C4-2B (cell line): ENCODE data around the gene DHX29.

ENCODE experiments used
- ZFX ChIP-seq: fragments of 450-650 bp; IDR thresholded peaks from 2 replicates; pipeline ENCODE4 v1.6.1; 2017
- TF ChIP-seq, protein P1 (sequence below): fragments of 450-650 bp; conservative IDR thresholded peaks from 2 replicates; pipeline ENCODE4 v1.5.1; 2017; ENCODE audit warnings: mild to moderate bottlenecking

- TF ChIP-seq, protein P1, sequence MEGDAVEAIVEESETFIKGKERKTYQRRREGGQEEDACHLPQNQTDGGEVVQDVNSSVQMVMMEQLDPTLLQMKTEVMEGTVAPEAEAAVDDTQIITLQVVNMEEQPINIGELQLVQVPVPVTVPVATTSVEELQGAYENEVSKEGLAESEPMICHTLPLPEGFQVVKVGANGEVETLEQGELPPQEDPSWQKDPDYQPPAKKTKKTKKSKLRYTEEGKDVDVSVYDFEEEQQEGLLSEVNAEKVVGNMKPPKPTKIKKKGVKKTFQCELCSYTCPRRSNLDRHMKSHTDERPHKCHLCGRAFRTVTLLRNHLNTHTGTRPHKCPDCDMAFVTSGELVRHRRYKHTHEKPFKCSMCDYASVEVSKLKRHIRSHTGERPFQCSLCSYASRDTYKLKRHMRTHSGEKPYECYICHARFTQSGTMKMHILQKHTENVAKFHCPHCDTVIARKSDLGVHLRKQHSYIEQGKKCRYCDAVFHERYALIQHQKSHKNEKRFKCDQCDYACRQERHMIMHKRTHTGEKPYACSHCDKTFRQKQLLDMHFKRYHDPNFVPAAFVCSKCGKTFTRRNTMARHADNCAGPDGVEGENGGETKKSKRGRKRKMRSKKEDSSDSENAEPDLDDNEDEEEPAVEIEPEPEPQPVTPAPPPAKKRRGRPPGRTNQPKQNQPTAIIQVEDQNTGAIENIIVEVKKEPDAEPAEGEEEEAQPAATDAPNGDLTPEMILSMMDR: no peak
- no peak for TF ChIP-seq ZFX
Observed at GRCh38 chr5:55220433-55221185, 86.9 kb downstream of the DHX29 start.
